Gastrocnemius medialis (tissue), 4 donors: Measurements from ENCODE around the gene NDUFB2. TPM values are rescaled to one million over a fixed set of nuclear protein-coding genes. Genes with fewer than 3 reads are reported as not detected.

Experiments
- ATAC-seq, 2 donors: fragments of 150-250 bp; one replicate each; pipeline ENCODE4 v1.9.1; 2016
- DNase-seq, 2 donors: peaks; one replicate each; pipeline ENCODE4 v3.0.0-alpha.2; 2019
- H3K27ac ChIP-seq, 4 donors: fragments of 200-600 bp; sonication (generic); 1 replicate in 1 of 4; 2 replicates in 3 of 4; pipeline ENCODE4 v1.5.1; 2016 to 2018; ENCODE audit warnings: mild to moderate bottlenecking in 2 of 4, moderate library complexity in 1 of 4
- H3K27me3 ChIP-seq, 3 donors: fragments of 200-600 bp; sonication (generic) in 2 of 3; 1 replicate in 1 of 3; 2 replicates in 2 of 3; pipeline versions ENCODE4 v1.5.1 to v1.6.0; 2016 to 2019; ENCODE audit warnings: mild to moderate bottlenecking in 1 of 3, moderate library complexity in 1 of 3
- H3K36me3 ChIP-seq, 2 donors: fragments of 200-600 bp; sonication (generic) in 1 of 2; one replicate each; pipeline ENCODE4 v1.5.1; 2017 to 2018
- H3K4me1 ChIP-seq, 2 donors: fragments of 200-600 bp; sonication (generic) in 1 of 2; one replicate each; pipeline ENCODE4 v1.5.1; 2016 to 2017; ENCODE audit warnings: mild to moderate bottlenecking in 2 of 2
- H3K4me3 ChIP-seq, 4 donors: fragments of 200-600 bp; sonication (generic) in 3 of 4; 1 replicate in 1 of 4; 2 replicates in 3 of 4; pipeline ENCODE4 v1.5.1; 2016 to 2019; ENCODE audit warnings: mild to moderate bottlenecking in 2 of 4
- H3K9me3 ChIP-seq, 3 donors: fragments of 200-600 bp; sonication (generic) in 2 of 3; 1 replicate in 1 of 3; 2 replicates in 2 of 3; pipeline ENCODE4 v1.5.1; 2016 to 2019
- CTCF ChIP-seq, 5 experiments: fragments of 450-650 bp in 3 of 5; fragments of 200-600 bp in 2 of 5; sonication (generic) in 2 of 5; IDR thresholded peaks in 4 of 5; conservative IDR thresholded peaks in 1 of 5; 1 replicate in 4 of 5; 2 replicates in 1 of 5; pipeline ENCODE4 v1.5.1; 2016 to 2019; ENCODE audit warnings: antibody characterized with exemption in 5 of 5, mild to moderate bottlenecking in 3 of 5, moderate library complexity in 3 of 5
- POLR2A ChIP-seq, 2 donors: fragments of 450-650 bp; IDR thresholded peaks; one replicate each; pipeline ENCODE4 v1.6.1; 2017; ENCODE audit warnings: antibody characterized with exemption in 2 of 2, mild to moderate bottlenecking in 2 of 2, moderate library complexity in 2 of 2
- in situ Hi-C, 4 donors: fragments of 200-750 bp; cut with MboI; loops; one replicate each; pipeline versions ENCODE4 v1.15.0 to v1.8.0; 2017; ENCODE audit warnings: low sequenced_read_pairs in 4 of 4
- intact Hi-C: fragments of 100-400 bp; cut with DNase I; formaldehyde crosslinking; loops from one replicate; pipeline ENCODE4 v1.15.1; 2023; ENCODE audit warnings: low total_unique reads
- total RNA-seq, 4 donors: library from RNA; depleted of rRNA; stranded (reverse); fragments of >200 nt; gene quantifications; one replicate each; pipeline versions ENCODE4 v1.1.0 to v1.2.3, GENCODE V29; 2016

Gene NDUFB2
- total RNA-seq, 4 donors from 2014 or later, result 449 to 793 (median 538) TPM

GRCh38 chr7:140754506-140754905 lies 58.0 kb downstream of the NDUFB2 start:
- Histone ChIP-seq H3K36me3 (no peaks in the 10 kb centered on the region), H3K4me3 (no peak overlapping the region), H3K9me3 (no peaks in the 10 kb centered on the region), H3K4me1 (no peaks in the 10 kb centered on the region), H3K27me3 (no peaks in the 10 kb centered on the region), H3K27ac (no peak overlapping the region)
- in situ Hi-C loops (no loop called here), intact Hi-C loops (no loop called here)
- DNase-seq (no peak), ATAC-seq (no peak)
- TF ChIP-seq CTCF (IDR thresholded peaks at IDR 0.05 in 4 of 5, conservative IDR thresholded peaks at IDR 0.05 in 1 of 5) (no peak), POLR2A (IDR thresholded peaks at IDR 0.05) (no peak)

Other genes with a start within 250 kb of the NDUFB2 start
- gene MKRN1, start 217.2 kb upstream of the NDUFB2 start, total RNA-seq, result 10 to 100 TPM; 38.0 to 90.4 (median 64.7) TPM
- 1 to 10 TPM in 3 of 4 donors, under 1 TPM in 1; 0.73 to 2.6 (median 1.6) TPM for gene DENND2A, start 55.9 kb upstream of the NDUFB2 start, total RNA-seq
- 10 to 100 TPM; 19.7 to 27.2 (median 23.3) TPM for gene ADCK2, start 23.8 kb upstream of the NDUFB2 start, total RNA-seq
- gene BRAF, start 228.2 kb downstream of the NDUFB2 start, total RNA-seq, result 10 to 100 TPM; 10.0 to 28.4 (median 19.2) TPM